HepG2 (cell line): ENCODE measurements around the gene ST6GALNAC6. TPM values are rescaled to one million over a fixed set of nuclear protein-coding genes. Genes with fewer than 3 reads are reported as not detected.
A peak's percentile ranks its signal among the peaks of the same experiment; 100 is the strongest.

Experiments used
- ATAC-seq: fragments of 200-7000 bp; cut with Tn5 transposase; 3 replicates; pipeline ENCODE4 v1.9.1; 2020; ENCODE audit warnings: mild to moderate bottlenecking, moderate library complexity
- BruUV-seq: library from RNA; stranded (reverse); fragments of 400-500 nt; replicated peaks from 2 replicates; lab custom pipeline; 2021; lab: Mats Ljungman, UMichigan
- CTCF ChIA-PET: fragments of 300-600 bp; formaldehyde crosslinking; extraction: SDS; loops from one replicate; lab custom pipeline; 2021; ENCODE audit warnings: low total read pairs, inconsistent platforms, low intra/inter-chr PET ratio; lab: Yijun Ruan, JAX
- POLR2A ChIA-PET: fragments of 350-600 bp; sonication (Branson Sonifier 250); formaldehyde crosslinking; loops from one replicate; lab custom pipeline; 2020; ENCODE audit warnings: antibody characterized with exemption, inconsistent platforms; lab: Yijun Ruan, JAX
- DNase-seq: peaks from one replicate; pipeline ENCODE4 v3.0.0-alpha.2; 2015; ENCODE audit warnings: low spot score
- FAIRE-seq: peaks from 3 replicates; lab custom pipeline; 2011; peaks lifted over from hg19 to GRCh38; lab: Jason Lieb, UNC
- H2AFZ ChIP-seq: one replicate; pipeline ENCODE4 v1.6.1; 2011; ENCODE audit warnings: low read length, inconsistent platforms
- H3K27ac ChIP-seq: fragments of 300-600 bp; 3 replicates; pipeline ENCODE4 v1.8.0; 2011; ENCODE audit warnings: mixed run types, mild to moderate bottlenecking, mixed read lengths, low read length, inconsistent platforms; ENCODE audit not compliant: insufficient read depth; ENCODE audit errors: extremely low read length
- H3K27me3 ChIP-seq, 2 experiments: fragments of 200-600 bp in 1 of 2; 2 replicates in 1 of 2; 3 replicates in 1 of 2; pipeline versions ENCODE4 v1.6.0 to v1.8.0; 2011; ENCODE audit warnings: low read length in 2 of 2, mild to moderate bottlenecking in 2 of 2, moderate library complexity in 2 of 2, inconsistent platforms in 1 of 2; ENCODE audit not compliant: insufficient read depth in 2 of 2, control insufficient read depth in 1 of 2
- H3K36me3 ChIP-seq, 2 experiments: fragments of 200-600 bp in 1 of 2; replicated peaks in 1 of 2; 2 replicates in 1 of 2; 3 replicates in 1 of 2; pipeline versions ENCODE4 v1.5.1 to v1.8.0; 2011; ENCODE audit warnings: low read length in 2 of 2, inconsistent platforms in 1 of 2; ENCODE audit not compliant: insufficient read depth in 2 of 2, control insufficient read depth in 1 of 2
- H3K4me1 ChIP-seq: 2 replicates; pipeline ENCODE4 v1.5.1; 2012; ENCODE audit warnings: low read length, inconsistent platforms; ENCODE audit not compliant: insufficient read depth
- H3K4me2 ChIP-seq: 2 replicates; pipeline ENCODE4 v1.6.0; 2011; ENCODE audit warnings: low read depth, low read length, inconsistent platforms
- H3K4me3 ChIP-seq, 3 experiments: fragments of 200-600 bp in 1 of 3; sonication (generic), shearing (Covaris generic) in 1 of 3; replicated peaks in 1 of 3; 2 replicates each; pipeline ENCODE4 v1.5.1; 2011 to 2016; ENCODE audit warnings: low read length in 3 of 3, inconsistent platforms in 2 of 3, low read depth in 2 of 3, mild to moderate bottlenecking in 2 of 3, control low read depth in 1 of 3, mixed read lengths in 1 of 3; ENCODE audit not compliant: insufficient read depth in 1 of 3
- H3K79me2 ChIP-seq: one replicate; pipeline ENCODE4 v1.6.1; 2011; ENCODE audit warnings: low read length, inconsistent platforms; ENCODE audit not compliant: insufficient read depth
- H3K9ac ChIP-seq: 2 replicates; pipeline ENCODE4 v1.6.0; 2011; ENCODE audit warnings: mild to moderate bottlenecking, low read depth, low read length, inconsistent platforms; ENCODE audit not compliant: insufficient read depth
- H3K9me3 ChIP-seq: 2 replicates; pipeline ENCODE4 v1.5.1; 2012; ENCODE audit warnings: mild to moderate bottlenecking, low read length
- H4K20me1 ChIP-seq: 2 replicates; pipeline ENCODE4 v1.6.0; 2011; ENCODE audit warnings: inconsistent platforms, mild to moderate bottlenecking, low read length, moderate library complexity; ENCODE audit not compliant: insufficient read depth
- CREB1 ChIP-seq, 2 experiments: fragments of 450-650 bp in 1 of 2; IDR thresholded peaks; 2 replicates each; pipeline ENCODE4 v1.6.1; 2016 to 2017; ENCODE audit warnings: control low read depth in 1 of 2, mild to moderate bottlenecking in 1 of 2, missing compliant biosample characterization in 1 of 2, missing genetic modification characterization in 1 of 2
- ETV5 ChIP-seq: IDR thresholded peaks from 2 replicates; pipeline ENCODE4 v1.6.1; 2018; ENCODE audit warnings: missing biosample characterization, missing genetic modification reagents, inconsistent platforms, borderline replicate concordance
- RFX5 ChIP-seq: IDR thresholded peaks from 2 replicates; pipeline ENCODE4 v1.6.1; 2011; ENCODE audit warnings: low read depth, low read length, improper control_type of control experiment
- SALL1 ChIP-seq: sonication (generic); formaldehyde crosslinking; IDR thresholded peaks from 2 replicates; pipeline ENCODE4 v1.8.0; 2022; ENCODE audit warnings: mild to moderate bottlenecking, missing genetic modification reagents
- ZNF180 ChIP-seq: sonication (generic); formaldehyde crosslinking; IDR thresholded peaks from 2 replicates; pipeline ENCODE4 v1.4.0; 2020; ENCODE audit warnings: low read depth, missing genetic modification reagents, borderline replicate concordance
- ZNF256 ChIP-seq: sonication (generic); formaldehyde crosslinking; conservative IDR thresholded peaks from 2 replicates; pipeline ENCODE4 v1.4.0; 2020; ENCODE audit warnings: missing genetic modification reagents
- ZNF350 ChIP-seq: sonication (generic); formaldehyde crosslinking; IDR thresholded peaks from 2 replicates; pipeline ENCODE4 v1.4.0; 2020; ENCODE audit warnings: mild to moderate bottlenecking, low read depth, missing genetic modification reagents, borderline replicate concordance
- ZNF383 ChIP-seq: sonication (generic); formaldehyde crosslinking; IDR thresholded peaks from 2 replicates; pipeline ENCODE4 v1.4.0; 2020; ENCODE audit warnings: missing genetic modification reagents, mild to moderate bottlenecking, borderline replicate concordance
- ZNF678 ChIP-seq: sonication (generic); formaldehyde crosslinking; IDR thresholded peaks from 2 replicates; pipeline ENCODE4 v1.4.0; 2020; ENCODE audit warnings: mild to moderate bottlenecking, missing genetic modification reagents
- ZNF768 ChIP-seq: sonication (generic); formaldehyde crosslinking; IDR thresholded peaks from 2 replicates; pipeline ENCODE4 v1.4.0; 2020; ENCODE audit warnings: missing genetic modification reagents
- WGBS: methylation state at CpG from one replicate; pipeline ENCODE4 v1.1.6; 2017; ENCODE audit warnings: low lambda C conversion rate; 5-methylcytosine and 5-hydroxymethylcytosine counted together
- in situ Hi-C: cut with HindIII; loops from 2 replicates; pipeline ENCODE4 v1.10.0; 2017; ENCODE audit warnings: low pct_unique_long_range_greater_than_20kb; ENCODE audit not compliant: extremely low pct_ligation_motif_present
- intact Hi-C: fragments of 100-400 bp; cut with micrococcal nuclease; formaldehyde crosslinking; loops from one replicate; pipeline ENCODE4 v1.10.0; 2022; ENCODE audit not compliant: unreplicated experiment
- polyA plus RNA-seq, 8 experiments: library from polyadenylated mRNA; depleted of rRNA in 3 of 8; stranded (reverse) in 7 of 8; unstranded in 1 of 8; fragments of >200 nt; fragmentation: Illumina TruSeq in 4 of 8; extraction: Trizol in 4 of 8; gene quantifications; 2 replicates each; pipeline versions ENCODE4 v1.2.1 to v1.2.3, GENCODE V29; 2011 to 2016; ENCODE audit warnings: low read depth in 4 of 8, missing spikeins in 1 of 8, mixed read lengths in 1 of 8; ENCODE audit not compliant: insufficient read depth in 1 of 8
- total RNA-seq, 5 experiments: library from RNA; depleted of rRNA; stranded (reverse); fragments of >200 nt; fragmentation: Illumina TruSeq; extraction: Trizol; gene quantifications; 2 replicates each; pipeline ENCODE4 v1.2.3, GENCODE V29; 2016; ENCODE audit warnings: low read depth in 1 of 5
- TF ChIP-seq, protein P1 (sequence below): sonication (generic); formaldehyde crosslinking; IDR thresholded peaks from 2 replicates; pipeline ENCODE4 v1.5.1; 2020; ENCODE audit warnings: mild to moderate bottlenecking, missing genetic modification reagents, moderate library complexity
- TF ChIP-seq, protein P2 (sequence below): sonication (generic); formaldehyde crosslinking; IDR thresholded peaks from 2 replicates; pipeline ENCODE4 v1.4.0; 2020; ENCODE audit warnings: mild to moderate bottlenecking, missing genetic modification reagents
- TF ChIP-seq, protein P3 (sequence below): sonication (generic); formaldehyde crosslinking; IDR thresholded peaks from 2 replicates; pipeline ENCODE4 v1.5.0; 2020; ENCODE audit warnings: mild to moderate bottlenecking, missing genetic modification reagents, borderline replicate concordance

ST6GALNAC6 gene
- total and polyA plus RNA-seq, 2 of the 13 experiments (the other 11 are each of a cell fraction or from before 2014, with no cell fraction given), result 18.5 to 65.4 TPM

DNA sequence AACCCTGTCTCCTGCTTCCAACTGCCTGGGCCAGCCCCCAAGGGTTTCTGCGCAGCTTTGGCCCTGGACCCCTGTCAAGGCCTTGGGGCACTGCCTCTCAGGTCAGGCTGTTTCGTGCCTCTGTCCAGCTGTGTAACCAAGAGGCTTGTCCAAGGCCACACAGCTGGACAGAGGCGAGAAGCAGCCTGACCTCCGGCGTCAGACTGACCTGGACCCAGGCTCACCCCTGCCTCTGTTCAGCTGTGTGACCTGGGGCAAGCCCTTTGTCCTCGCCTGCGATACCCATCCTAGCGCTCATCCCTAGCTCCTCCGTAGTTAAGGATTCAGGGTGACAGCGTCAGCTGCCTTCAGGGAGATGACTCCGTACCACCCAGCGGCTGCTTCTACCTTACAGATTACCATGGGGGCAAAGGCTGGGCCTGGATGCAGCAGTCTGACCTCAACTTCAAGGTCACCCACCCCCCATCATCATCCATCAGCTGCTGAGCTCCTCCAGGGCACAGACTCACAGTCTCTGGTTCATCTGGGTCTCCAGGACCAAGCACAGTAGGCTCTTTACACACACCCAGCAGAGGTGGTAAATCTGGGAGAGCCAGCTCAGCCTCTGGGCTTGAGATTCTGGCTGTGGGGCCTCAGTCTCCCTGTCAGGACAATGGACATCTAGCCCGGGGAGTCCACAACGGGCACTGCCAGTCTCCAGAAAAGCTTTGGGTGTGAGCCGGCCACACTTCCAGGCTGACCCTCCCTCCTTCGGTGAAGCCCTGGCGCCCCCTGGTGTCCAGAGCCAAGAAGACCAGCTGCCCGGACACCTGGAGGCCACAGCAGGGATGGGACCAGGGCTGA is 29.9 kb downstream of the ST6GALNAC6 start:
- intact Hi-C loops (loop anchor here (1.0 kb wide), 2 partner anchors 52 to 83 kb away; partner anchors contain the start of gene CDK9), in situ Hi-C loops (loop anchor here (5.0 kb wide), 1 partner anchor 48 kb away; the partner anchor contains the start of gene ST6GALNAC4)
- CTCF ChIA-PET, result interaction anchor here (1.0 to 1.3 kb wide), 5 partner anchors 44 to 279 kb away, joined by 3 to 10 read pairs (median 7); partner anchors contain the start of gene TOR2A
- 67% methylated on average over 10 of the region's 18 CpGs for WGBS
- Histone ChIP-seq H3K9me3 (no peaks in the 10 kb centered on the region), H3K4me2 (0 out of 2 replicates have a peak overlapping the region, but pooled peaks have one; percentile 13), H3K79me2 (no peaks in the 10 kb centered on the region), H3K27me3 (no peaks in the 10 kb centered on the region), H3K4me1 (peaks cover 17% of the 10 kb centered on the region), H2AFZ (no peak overlapping the region), H3K36me3 (no peaks in the 10 kb centered on the region; a peak in 2 of 5 replicates), H3K4me3 (no peak overlapping the region), H4K20me1 (no peaks in the 10 kb centered on the region), H3K27ac (no peak overlapping the region), H3K9ac (no peak overlapping the region)
- no TSS peak for BruUV-seq
- POLR2A ChIA-PET, result interaction anchor here (0.6 to 1.9 kb wide), 9 partner anchors 27 to 431 kb away, joined by 3 to 5 read pairs (median 4); partner anchors contain the start of genes FPGS and ST6GALNAC4
- peak; percentile 71 for DNase-seq
- peak; percentile 94 for ATAC-seq
- FAIRE-seq, result peak; percentile 21
- TF ChIP-seq RFX5 (no peak), ZNF180 (CRISPR knock-in tag) (no peak), ZNF256 (no peak), SALL1 (CRISPR knock-in tag) (peak; percentile 21; the same call in 1 of the 2 replicates), ETV5 (no peak), ZNF350 (CRISPR knock-in tag) (no peak), ZNF768 (peak; percentile 74), ZNF678 (CRISPR knock-in tag) (no peak), ZNF383 (CRISPR knock-in tag) (no peak), CREB1 (IDR thresholded peaks at IDR 0.05) (no peak), CREB1 (CRISPR knock-in tag; IDR thresholded peaks at IDR 0.05) (no peak)
- TF ChIP-seq, protein P1, sequence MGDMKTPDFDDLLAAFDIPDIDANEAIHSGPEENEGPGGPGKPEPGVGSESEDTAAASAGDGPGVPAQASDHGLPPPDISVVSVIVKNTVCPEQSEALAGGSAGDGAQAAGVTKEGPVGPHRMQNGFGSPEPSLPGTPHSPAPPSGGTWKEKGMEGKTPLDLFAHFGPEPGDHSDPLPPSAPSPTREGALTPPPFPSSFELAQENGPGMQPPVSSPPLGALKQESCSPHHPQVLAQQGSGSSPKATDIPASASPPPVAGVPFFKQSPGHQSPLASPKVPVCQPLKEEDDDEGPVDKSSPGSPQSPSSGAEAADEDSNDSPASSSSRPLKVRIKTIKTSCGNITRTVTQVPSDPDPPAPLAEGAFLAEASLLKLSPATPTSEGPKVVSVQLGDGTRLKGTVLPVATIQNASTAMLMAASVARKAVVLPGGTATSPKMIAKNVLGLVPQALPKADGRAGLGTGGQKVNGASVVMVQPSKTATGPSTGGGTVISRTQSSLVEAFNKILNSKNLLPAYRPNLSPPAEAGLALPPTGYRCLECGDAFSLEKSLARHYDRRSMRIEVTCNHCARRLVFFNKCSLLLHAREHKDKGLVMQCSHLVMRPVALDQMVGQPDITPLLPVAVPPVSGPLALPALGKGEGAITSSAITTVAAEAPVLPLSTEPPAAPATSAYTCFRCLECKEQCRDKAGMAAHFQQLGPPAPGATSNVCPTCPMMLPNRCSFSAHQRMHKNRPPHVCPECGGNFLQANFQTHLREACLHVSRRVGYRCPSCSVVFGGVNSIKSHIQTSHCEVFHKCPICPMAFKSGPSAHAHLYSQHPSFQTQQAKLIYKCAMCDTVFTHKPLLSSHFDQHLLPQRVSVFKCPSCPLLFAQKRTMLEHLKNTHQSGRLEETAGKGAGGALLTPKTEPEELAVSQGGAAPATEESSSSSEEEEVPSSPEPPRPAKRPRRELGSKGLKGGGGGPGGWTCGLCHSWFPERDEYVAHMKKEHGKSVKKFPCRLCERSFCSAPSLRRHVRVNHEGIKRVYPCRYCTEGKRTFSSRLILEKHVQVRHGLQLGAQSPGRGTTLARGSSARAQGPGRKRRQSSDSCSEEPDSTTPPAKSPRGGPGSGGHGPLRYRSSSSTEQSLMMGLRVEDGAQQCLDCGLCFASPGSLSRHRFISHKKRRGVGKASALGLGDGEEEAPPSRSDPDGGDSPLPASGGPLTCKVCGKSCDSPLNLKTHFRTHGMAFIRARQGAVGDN, result peak; percentile 54
- TF ChIP-seq, protein P2, sequence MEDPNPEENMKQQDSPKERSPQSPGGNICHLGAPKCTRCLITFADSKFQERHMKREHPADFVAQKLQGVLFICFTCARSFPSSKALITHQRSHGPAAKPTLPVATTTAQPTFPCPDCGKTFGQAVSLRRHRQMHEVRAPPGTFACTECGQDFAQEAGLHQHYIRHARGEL (CRISPR knock-in tag), result 0 out of 2 replicates have a peak, but pooled peaks have one; percentile 28
- TF ChIP-seq, protein P3, sequence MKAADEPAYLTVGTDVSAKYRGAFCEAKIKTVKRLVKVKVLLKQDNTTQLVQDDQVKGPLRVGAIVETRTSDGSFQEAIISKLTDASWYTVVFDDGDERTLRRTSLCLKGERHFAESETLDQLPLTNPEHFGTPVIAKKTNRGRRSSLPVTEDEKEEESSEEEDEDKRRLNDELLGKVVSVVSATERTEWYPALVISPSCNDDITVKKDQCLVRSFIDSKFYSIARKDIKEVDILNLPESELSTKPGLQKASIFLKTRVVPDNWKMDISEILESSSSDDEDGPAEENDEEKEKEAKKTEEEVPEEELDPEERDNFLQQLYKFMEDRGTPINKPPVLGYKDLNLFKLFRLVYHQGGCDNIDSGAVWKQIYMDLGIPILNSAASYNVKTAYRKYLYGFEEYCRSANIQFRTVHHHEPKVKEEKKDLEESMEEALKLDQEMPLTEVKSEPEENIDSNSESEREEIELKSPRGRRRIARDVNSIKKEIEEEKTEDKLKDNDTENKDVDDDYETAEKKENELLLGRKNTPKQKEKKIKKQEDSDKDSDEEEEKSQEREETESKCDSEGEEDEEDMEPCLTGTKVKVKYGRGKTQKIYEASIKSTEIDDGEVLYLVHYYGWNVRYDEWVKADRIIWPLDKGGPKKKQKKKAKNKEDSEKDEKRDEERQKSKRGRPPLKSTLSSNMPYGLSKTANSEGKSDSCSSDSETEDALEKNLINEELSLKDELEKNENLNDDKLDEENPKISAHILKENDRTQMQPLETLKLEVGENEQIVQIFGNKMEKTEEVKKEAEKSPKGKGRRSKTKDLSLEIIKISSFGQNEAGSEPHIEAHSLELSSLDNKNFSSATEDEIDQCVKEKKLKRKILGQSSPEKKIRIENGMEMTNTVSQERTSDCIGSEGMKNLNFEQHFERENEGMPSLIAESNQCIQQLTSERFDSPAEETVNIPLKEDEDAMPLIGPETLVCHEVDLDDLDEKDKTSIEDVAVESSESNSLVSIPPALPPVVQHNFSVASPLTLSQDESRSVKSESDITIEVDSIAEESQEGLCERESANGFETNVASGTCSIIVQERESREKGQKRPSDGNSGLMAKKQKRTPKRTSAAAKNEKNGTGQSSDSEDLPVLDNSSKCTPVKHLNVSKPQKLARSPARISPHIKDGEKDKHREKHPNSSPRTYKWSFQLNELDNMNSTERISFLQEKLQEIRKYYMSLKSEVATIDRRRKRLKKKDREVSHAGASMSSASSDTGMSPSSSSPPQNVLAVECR (CRISPR knock-in tag), result peak; percentile 22; the same call in 1 of the 2 replicates
